ENCODE measurements around the gene RAB24.

DNA sequence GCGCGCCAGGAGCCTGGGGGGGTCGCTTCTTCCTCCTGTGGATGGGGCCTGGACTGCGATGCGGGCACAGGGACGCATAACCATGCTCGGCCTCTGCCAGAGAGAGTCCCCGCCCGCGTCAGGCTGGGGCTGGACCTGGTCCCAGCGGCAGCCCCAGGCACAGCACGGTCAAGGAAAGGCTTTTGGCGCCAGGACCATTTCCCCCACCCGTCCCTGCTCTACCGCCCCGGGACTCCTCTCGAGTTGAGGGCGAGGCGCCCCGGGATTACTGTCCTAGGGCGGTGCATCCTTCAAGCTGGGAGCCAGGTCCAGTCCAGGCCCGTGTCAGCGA lies 7.8 kb upstream of the RAB24 start:
- TF ChIP-seq, protein P1, sequence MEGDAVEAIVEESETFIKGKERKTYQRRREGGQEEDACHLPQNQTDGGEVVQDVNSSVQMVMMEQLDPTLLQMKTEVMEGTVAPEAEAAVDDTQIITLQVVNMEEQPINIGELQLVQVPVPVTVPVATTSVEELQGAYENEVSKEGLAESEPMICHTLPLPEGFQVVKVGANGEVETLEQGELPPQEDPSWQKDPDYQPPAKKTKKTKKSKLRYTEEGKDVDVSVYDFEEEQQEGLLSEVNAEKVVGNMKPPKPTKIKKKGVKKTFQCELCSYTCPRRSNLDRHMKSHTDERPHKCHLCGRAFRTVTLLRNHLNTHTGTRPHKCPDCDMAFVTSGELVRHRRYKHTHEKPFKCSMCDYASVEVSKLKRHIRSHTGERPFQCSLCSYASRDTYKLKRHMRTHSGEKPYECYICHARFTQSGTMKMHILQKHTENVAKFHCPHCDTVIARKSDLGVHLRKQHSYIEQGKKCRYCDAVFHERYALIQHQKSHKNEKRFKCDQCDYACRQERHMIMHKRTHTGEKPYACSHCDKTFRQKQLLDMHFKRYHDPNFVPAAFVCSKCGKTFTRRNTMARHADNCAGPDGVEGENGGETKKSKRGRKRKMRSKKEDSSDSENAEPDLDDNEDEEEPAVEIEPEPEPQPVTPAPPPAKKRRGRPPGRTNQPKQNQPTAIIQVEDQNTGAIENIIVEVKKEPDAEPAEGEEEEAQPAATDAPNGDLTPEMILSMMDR (IDR thresholded peaks at IDR 0.05; ENCODE audit: insufficient read depth, low read length, poor library complexity, severe bottlenecking) = no peak
- no peak for TF ChIP-seq EZH2phosphoT487 (conservative IDR thresholded peaks at IDR 0.05; ENCODE audit: low read length)

Measured in SU-DHL-6 (cell line).